Body of pancreas (tissue), 4 donors: ENCODE data around the gene YPEL4. TPM values are rescaled to one million over a fixed set of nuclear protein-coding genes. Genes with fewer than 3 reads are reported as not detected.

Experiments used
- ATAC-seq: fragments of 150-250 bp; one replicate; pipeline ENCODE4 v1.9.1; 2016
- DNase-seq, 4 donors: peaks; one replicate each; pipeline ENCODE4 v3.0.0-alpha.2; 2019
- H3K27ac ChIP-seq, 4 donors: fragments of 200-600 bp; sonication (generic); 1 replicate in 3 of 4; 2 replicates in 1 of 4; pipeline versions ENCODE4 v1.5.1 to v1.6.1; 2016 to 2019; ENCODE audit warnings: mild to moderate bottlenecking in 1 of 4, mixed read lengths in 1 of 4, moderate library complexity in 1 of 4
- H3K27me3 ChIP-seq, 2 donors: fragments of 200-600 bp; sonication (generic); one replicate each; pipeline ENCODE4 v1.6.0; 2016; ENCODE audit warnings: mild to moderate bottlenecking in 1 of 2
- H3K36me3 ChIP-seq, 2 donors: fragments of 200-600 bp; sonication (generic); replicated peaks in 1 of 2; 2 replicates each; pipeline ENCODE4 v1.5.1; 2016; ENCODE audit warnings: low read depth in 2 of 2; ENCODE audit not compliant: insufficient read depth in 1 of 2
- H3K4me1 ChIP-seq: fragments of 200-600 bp; sonication (generic); one replicate; pipeline ENCODE4 v1.6.0; 2016
- H3K4me3 ChIP-seq, 2 donors: fragments of 200-600 bp; sonication (generic); 1 replicate in 1 of 2; 2 replicates in 1 of 2; pipeline ENCODE4 v1.5.1; 2016 to 2019
- H3K9me3 ChIP-seq, 3 donors: fragments of 200-600 bp; sonication (generic); 1 replicate in 2 of 3; 2 replicates in 1 of 3; pipeline ENCODE4 v1.5.1; 2016
- POLR2A ChIP-seq, 3 donors: fragments of 450-650 bp; IDR thresholded peaks; one replicate each; pipeline ENCODE4 v1.6.1; 2016; ENCODE audit warnings: antibody characterized with exemption in 3 of 3, mild to moderate bottlenecking in 2 of 3
- WGBS, 2 donors: methylation state at CpG; one replicate each; pipeline ENCODE4 v1.1.5; 2017; 5-methylcytosine and 5-hydroxymethylcytosine counted together
- intact Hi-C: fragments of 100-400 bp; cut with DNase I; formaldehyde crosslinking; loops from one replicate; pipeline ENCODE4 v1.15.1; 2023
- total RNA-seq, 2 donors: library from RNA; depleted of rRNA; stranded (reverse); fragments of >200 nt; gene quantifications; one replicate each; pipeline ENCODE4 v1.1.0, GENCODE V29; 2016
- TF ChIP-seq, protein P1 (sequence below), 7 experiments: fragments of 450-650 bp in 4 of 7; fragments of 200-600 bp in 3 of 7; sonication (generic) in 3 of 7; IDR thresholded peaks; one replicate each; pipeline ENCODE4 v1.5.1; 2016 to 2019; ENCODE audit warnings: antibody characterized with exemption in 7 of 7

Gene YPEL4
- total RNA-seq, 2 donors from 2014 or later, result 0.26 TPM; not detected in 1

- H3K27me3 ChIP-seq, result peaks cover 0 to under 1% of the 10 kb centered on the region in 2 donors
- TF ChIP-seq, protein P1, sequence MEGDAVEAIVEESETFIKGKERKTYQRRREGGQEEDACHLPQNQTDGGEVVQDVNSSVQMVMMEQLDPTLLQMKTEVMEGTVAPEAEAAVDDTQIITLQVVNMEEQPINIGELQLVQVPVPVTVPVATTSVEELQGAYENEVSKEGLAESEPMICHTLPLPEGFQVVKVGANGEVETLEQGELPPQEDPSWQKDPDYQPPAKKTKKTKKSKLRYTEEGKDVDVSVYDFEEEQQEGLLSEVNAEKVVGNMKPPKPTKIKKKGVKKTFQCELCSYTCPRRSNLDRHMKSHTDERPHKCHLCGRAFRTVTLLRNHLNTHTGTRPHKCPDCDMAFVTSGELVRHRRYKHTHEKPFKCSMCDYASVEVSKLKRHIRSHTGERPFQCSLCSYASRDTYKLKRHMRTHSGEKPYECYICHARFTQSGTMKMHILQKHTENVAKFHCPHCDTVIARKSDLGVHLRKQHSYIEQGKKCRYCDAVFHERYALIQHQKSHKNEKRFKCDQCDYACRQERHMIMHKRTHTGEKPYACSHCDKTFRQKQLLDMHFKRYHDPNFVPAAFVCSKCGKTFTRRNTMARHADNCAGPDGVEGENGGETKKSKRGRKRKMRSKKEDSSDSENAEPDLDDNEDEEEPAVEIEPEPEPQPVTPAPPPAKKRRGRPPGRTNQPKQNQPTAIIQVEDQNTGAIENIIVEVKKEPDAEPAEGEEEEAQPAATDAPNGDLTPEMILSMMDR (IDR thresholded peaks at IDR 0.05), result peak in 6 of 7 experiments; percentile 26 to 54 (median 45)
- TF ChIP-seq POLR2A (IDR thresholded peaks at IDR 0.05), result no peak
- no peaks in the 10 kb centered on the region for H3K36me3 ChIP-seq
- DNase-seq (peak in 2 of 4 donors; percentile 12 to 45), ATAC-seq (no peak)
- H3K27ac ChIP-seq, result no peak overlapping the region
- H3K4me3 ChIP-seq, result no peak overlapping the region
- intact Hi-C loops, result loop anchor here (10.0 kb wide), 2 partner anchors 176 to 286 kb away; partner anchors contain the start of gene RTN4RL2
- peaks cover 26% of the 10 kb centered on the region for H3K4me1 ChIP-seq
- 56% methylated on average over 7 of the region's 7 CpGs for WGBS, 2 donors
- H3K9me3 ChIP-seq, result no peaks in the 10 kb centered on the region
These were observed 8.5 kb downstream of the YPEL4 start for GRCh38 chr11:57641011-57641807.

DNA sequence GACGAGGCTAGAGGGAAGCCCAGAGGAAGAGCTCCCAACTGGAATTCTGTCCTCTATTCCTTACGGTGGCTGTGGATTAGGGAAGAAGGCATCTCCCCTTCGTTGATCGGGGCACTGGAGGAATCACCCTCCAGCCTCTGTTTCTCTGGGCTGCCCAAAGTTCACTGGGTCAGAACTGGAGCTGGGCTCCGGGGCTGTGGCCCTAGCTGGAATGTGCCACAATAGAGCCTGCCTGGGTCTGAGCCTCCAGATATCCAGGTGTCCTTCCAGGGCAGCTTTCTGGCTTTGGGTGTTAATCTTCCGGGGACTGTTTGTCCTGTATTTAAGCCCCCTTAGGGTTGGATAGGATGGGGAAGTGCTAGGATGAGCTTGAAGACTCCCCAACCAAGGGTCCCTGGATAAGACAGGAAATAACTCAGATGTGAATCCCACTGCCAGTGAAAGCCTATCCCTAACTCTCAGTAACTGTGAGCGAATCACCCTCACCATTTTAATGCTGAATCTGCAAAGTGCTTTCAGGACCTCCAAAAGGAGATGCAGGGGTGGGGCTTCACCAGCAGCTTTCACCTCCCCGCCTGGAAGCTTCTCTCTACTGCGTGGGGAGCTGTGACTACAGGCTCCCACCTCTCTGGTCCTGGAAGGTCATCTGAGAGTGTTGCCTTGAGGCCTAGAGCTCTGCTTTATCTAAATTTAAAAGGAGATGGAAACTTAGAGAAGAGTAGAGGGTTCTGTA is 9.5 kb downstream of the YPEL4 start:
- Histone ChIP-seq H3K9me3 (no peaks in the 10 kb centered on the region), H3K4me3 (no peak overlapping the region), H3K36me3 (no peaks in the 10 kb centered on the region), H3K4me1 (peaks cover 21% of the 10 kb centered on the region), H3K27me3 (no peaks in the 10 kb centered on the region), H3K27ac (no peak overlapping the region)
- intact Hi-C loops, result loop anchor here (10.0 kb wide), 2 partner anchors 175 to 285 kb away; partner anchors contain the start of gene RTN4RL2
- no peak for TF ChIP-seq POLR2A (IDR thresholded peaks at IDR 0.05)
- TF ChIP-seq, protein P1 (IDR thresholded peaks at IDR 0.05), result no peak
- WGBS, 2 donors, result 62 to 66% methylated on average over 6 to 9 of the region's 9 CpGs
- ATAC-seq (no peak), DNase-seq (no peak)

- 35 to 51% methylated on average over 15 of the region's 15 CpGs for WGBS, 2 donors
- H3K4me1 ChIP-seq, result peaks cover 13% of the 10 kb centered on the region
- no peaks in the 10 kb centered on the region for H3K36me3 ChIP-seq
- no peak overlapping the region for H3K27ac ChIP-seq
- H3K4me3 ChIP-seq, result no peak overlapping the region
- TF ChIP-seq, protein P1 (IDR thresholded peaks at IDR 0.05), result no peak
- no peak for TF ChIP-seq POLR2A (IDR thresholded peaks at IDR 0.05)
- DNase-seq, result peak in 1 of 4 donors; percentile 11
- H3K9me3 ChIP-seq, result no peaks in the 10 kb centered on the region
- intact Hi-C loops, result loop anchor here (10.0 kb wide), 3 partner anchors 175 to 285 kb away; partner anchors contain the start of gene RTN4RL2
- no peak for ATAC-seq
- H3K27me3 ChIP-seq, result no peaks in the 10 kb centered on the region
These were observed 10.2 kb downstream of the YPEL4 start for GRCh38 chr11:57639321-57640067.

- H3K4me3 ChIP-seq, result peak overlapping the region; percentile 31 to 83
- H3K36me3 ChIP-seq, result no peaks in the 10 kb centered on the region
- H3K27ac ChIP-seq, result peak overlapping the region in 3 of 4 donors; percentile 50 to 79 (median 69)
- intact Hi-C loops, result loop anchor here (10.0 kb wide), 1 partner anchor 194 kb away; no protein-coding TSS in a partner anchor
- no peaks in the 10 kb centered on the region for H3K9me3 ChIP-seq
- no peak for ATAC-seq
- no peak for DNase-seq
- no peak for TF ChIP-seq POLR2A (IDR thresholded peaks at IDR 0.05)
- WGBS, 2 donors, result 6 to 15% methylated on average over 18 of the region's 19 CpGs
- peaks cover 10% of the 10 kb centered on the region for H3K4me1 ChIP-seq
- no peaks in the 10 kb centered on the region for H3K27me3 ChIP-seq
These were observed 10.8 kb downstream of the YPEL4 start for GRCh38 chr11:57638811-57639320.
